ENCODE data around the gene PRMT7. TPM values are rescaled to one million over a fixed set of nuclear protein-coding genes. Genes with fewer than 3 reads are reported as not detected.

The PRMT7 gene
- polyA plus RNA-seq, 1 donor from 2014 or later = 203 TPM

DNA sequence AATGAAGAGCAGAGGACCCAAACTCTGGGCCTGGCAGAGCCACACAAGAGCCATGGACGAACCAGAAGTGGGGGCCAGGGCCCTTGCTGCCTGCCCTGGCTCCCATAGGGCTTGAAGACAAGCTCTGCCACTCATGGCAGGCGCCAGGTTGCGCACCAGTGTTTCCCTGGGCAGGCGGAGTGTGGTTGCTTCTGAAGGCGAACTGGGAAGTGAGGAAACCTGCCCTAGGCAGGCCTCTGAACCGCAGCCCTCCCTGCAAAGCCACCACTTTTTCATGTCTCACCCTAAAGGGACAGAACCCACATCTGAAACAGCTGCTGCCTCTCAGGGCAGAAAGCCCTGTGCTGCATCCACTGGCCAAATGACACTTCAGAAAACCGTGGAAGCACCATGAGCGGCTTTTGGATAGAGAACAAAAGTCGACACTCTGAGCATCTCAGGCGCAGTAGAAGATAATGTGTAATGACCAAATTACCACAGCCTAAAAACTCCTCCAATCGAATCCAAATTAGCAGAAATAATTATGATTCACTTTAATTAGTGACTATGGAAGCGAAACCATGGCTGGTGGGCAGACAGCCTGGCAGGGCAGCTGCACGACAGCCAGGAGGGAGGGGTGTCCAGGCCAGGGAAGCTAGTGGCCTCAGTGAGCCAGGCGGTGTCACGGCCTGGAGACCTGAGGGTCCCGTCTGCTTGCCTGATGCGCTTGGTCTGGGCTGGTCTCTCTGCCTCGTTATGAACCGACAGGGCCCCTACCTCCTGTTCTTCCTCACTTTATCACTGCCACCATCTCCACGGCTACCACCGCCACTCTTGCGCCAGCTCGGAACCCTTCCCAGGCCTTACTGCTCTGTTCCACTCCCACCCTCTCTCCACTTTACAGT is 59.1 kb downstream of the PRMT7 start:
- Histone ChIP-seq H3K4me2 (ENCODE audit: low read length) (no peak overlapping the region), H3K27ac (ENCODE audit: low read length) (no peak overlapping the region), H3F3A (ENCODE audit: insufficient read depth, low read length, poor library complexity, severe bottlenecking) (no peaks in the 10 kb centered on the region), H3K4me3 (ENCODE audit: low read length) (no peak overlapping the region), H3K9me2 (ENCODE audit: insufficient read depth, low read length) (no peaks in the 10 kb centered on the region), H4K20me1 (ENCODE audit: insufficient read depth) (no peaks in the 10 kb centered on the region), H2AFZ (ENCODE audit: low read depth, low read length) (no peak overlapping the region), H3K9ac (ENCODE audit: low read length) (no peak overlapping the region), H3K79me2 (replicated peaks; ENCODE audit: insufficient read depth, low read length) (no peaks in the 10 kb centered on the region), H3K9me3 (ENCODE audit: low read length) (no peaks in the 10 kb centered on the region), H3K27me3 (ENCODE audit: insufficient read depth, low read depth, low read length) (no peaks in the 10 kb centered on the region), H3K36me3 (ENCODE audit: insufficient read depth, low read length) (no peaks in the 10 kb centered on the region)
- no peak for TF ChIP-seq RAD21 (conservative IDR thresholded peaks at IDR 0.05)
- TF ChIP-seq CTCF (IDR thresholded peaks at IDR 0.05; ENCODE audit: poor library complexity, severe bottlenecking) = no peak

DNA sequence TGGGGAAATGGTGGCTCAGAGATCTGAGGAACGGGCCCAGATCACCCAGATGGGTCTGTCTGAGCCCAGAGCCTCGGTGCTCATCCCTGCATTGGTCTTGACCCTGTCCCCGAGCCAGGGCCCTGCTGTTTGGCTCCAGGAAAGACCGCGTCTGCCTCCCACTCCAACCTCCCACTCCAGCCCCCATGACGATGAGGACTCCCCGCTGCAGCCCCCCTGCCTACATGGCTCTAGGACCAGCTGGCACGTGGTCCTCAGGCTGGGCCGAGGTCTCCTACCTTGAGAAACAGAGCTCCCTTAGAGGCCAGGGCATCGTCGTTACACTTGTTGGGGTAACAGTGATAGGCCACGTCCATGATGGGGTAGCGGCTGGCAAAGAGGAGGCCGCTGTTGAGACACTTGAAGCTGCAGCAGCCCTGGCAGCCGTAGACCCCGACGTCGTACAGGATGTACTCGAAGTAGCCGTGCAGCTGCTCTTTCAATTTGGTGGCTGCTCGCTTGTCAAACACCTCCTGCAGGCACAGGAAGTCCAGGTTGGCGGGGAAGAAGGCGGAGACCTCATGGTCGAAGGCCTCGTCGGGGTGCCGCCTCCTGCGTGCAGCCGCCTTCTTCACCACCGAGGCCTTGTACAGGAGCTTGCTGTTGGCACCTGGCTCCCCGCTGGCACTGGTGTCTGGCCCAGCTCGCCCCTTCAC is 59.9 kb downstream of the PRMT7 start:
- H3K4me2 ChIP-seq (ENCODE audit: low read length) = no peak overlapping the region
- no peaks in the 10 kb centered on the region for H3K9me2 ChIP-seq (ENCODE audit: insufficient read depth, low read length)
- no peaks in the 10 kb centered on the region for H3K27me3 ChIP-seq (ENCODE audit: insufficient read depth, low read depth, low read length)
- H3K9me3 ChIP-seq (ENCODE audit: low read length) = no peaks in the 10 kb centered on the region
- H3K79me2 ChIP-seq (replicated peaks; ENCODE audit: insufficient read depth, low read length) = no peaks in the 10 kb centered on the region
- H3F3A ChIP-seq (ENCODE audit: insufficient read depth, low read length, poor library complexity, severe bottlenecking) = no peaks in the 10 kb centered on the region
- H3K4me3 ChIP-seq (ENCODE audit: low read length) = no peak overlapping the region
- no peak overlapping the region for H3K9ac ChIP-seq (ENCODE audit: low read length)
- H3K36me3 ChIP-seq (ENCODE audit: insufficient read depth, low read length) = no peaks in the 10 kb centered on the region
- H3K27ac ChIP-seq (ENCODE audit: low read length) = no peak overlapping the region
- no peaks in the 10 kb centered on the region for H4K20me1 ChIP-seq (ENCODE audit: insufficient read depth)
- no peak for TF ChIP-seq MXI1 (conservative IDR thresholded peaks at IDR 0.05; ENCODE audit: poor library complexity, severe bottlenecking)
- no peak for TF ChIP-seq RAD21 (conservative IDR thresholded peaks at IDR 0.05)
- TF ChIP-seq SMC3 (conservative IDR thresholded peaks at IDR 0.05; ENCODE audit: poor library complexity) = no peak
- TF ChIP-seq TAF1 (IDR thresholded peaks at IDR 0.05; ENCODE audit: low read depth) = no peak
- no peak for TF ChIP-seq POLR2AphosphoS5 (IDR thresholded peaks at IDR 0.05)
- no peak for TF ChIP-seq CTCF (IDR thresholded peaks at IDR 0.05; ENCODE audit: poor library complexity, severe bottlenecking)
- TF ChIP-seq REST (IDR thresholded peaks at IDR 0.05; ENCODE audit: borderline replicate concordance) = no peak
- TF ChIP-seq EZH2 (IDR thresholded peaks at IDR 0.05; ENCODE audit: borderline replicate concordance, insufficient read depth, low read length, poor library complexity, severe bottlenecking) = no peak
- TF ChIP-seq EP300 (conservative IDR thresholded peaks at IDR 0.05; ENCODE audit: poor library complexity, severe bottlenecking) = no peak
- no peak overlapping the region for H2AFZ ChIP-seq (ENCODE audit: low read depth, low read length)
